GM12892 (cell line): ENCODE results near the gene SMARCE1.

ENCODE experiments used
- DNase-seq: peaks from one replicate; pipeline ENCODE4 v3.0.0; 2011; ENCODE audit not compliant: insufficient read length
- FAIRE-seq: peaks from 2 replicates; lab custom pipeline; 2011; peaks lifted over from hg19 to GRCh38; lab: Jason Lieb, UNC
- POLR2A ChIP-seq: IDR thresholded peaks from 2 replicates; pipeline ENCODE4 v1.6.1; 2011; ENCODE audit warnings: low read depth, low read length, control low read depth
- POLR2AphosphoS5 ChIP-seq: IDR thresholded peaks from 2 replicates; pipeline ENCODE4 v1.6.1; 2011; ENCODE audit warnings: low read depth, low read length, control low read depth
- TAF1 ChIP-seq: IDR thresholded peaks from 2 replicates; pipeline ENCODE4 v1.6.1; 2011; ENCODE audit warnings: low read depth, mild to moderate bottlenecking, control low read depth, low read length, borderline replicate concordance

The SMARCE1 gene

GRCh38 chr17:40615841-40616476 is 31.7 kb downstream of the SMARCE1 start:
- DNase-seq (no peak), FAIRE-seq (peak; percentile 78)
- TF ChIP-seq POLR2AphosphoS5, result no peak
- no peak for TF ChIP-seq TAF1
- no peak for TF ChIP-seq POLR2A

GRCh38 chr17:40615068-40615840 is 32.4 kb downstream of the SMARCE1 start:
- FAIRE-seq, result peak; percentile 21
- DNase-seq, result peak; percentile 51
- no peak for TF ChIP-seq TAF1
- no peak for TF ChIP-seq POLR2A
- TF ChIP-seq POLR2AphosphoS5, result no peak; the same call in 1 of the 2 replicates

- no peak for TF ChIP-seq TAF1
- no peak for TF ChIP-seq POLR2A
- no peak for TF ChIP-seq POLR2AphosphoS5
- FAIRE-seq (peak; percentile 81), DNase-seq (no peak)
These were observed 33.1 kb downstream of the SMARCE1 start for GRCh38 chr17:40614431-40615067.

- FAIRE-seq (no peak), DNase-seq (no peak)
- no peak for TF ChIP-seq TAF1
- no peak for TF ChIP-seq POLR2AphosphoS5
- TF ChIP-seq POLR2A, result no peak
These were observed 34.0 kb downstream of the SMARCE1 start for GRCh38 chr17:40613467-40614154.

- TF ChIP-seq POLR2A, result no peak
- TF ChIP-seq TAF1, result no peak
- FAIRE-seq, result no peak
- no peak for DNase-seq
These were observed 34.9 kb downstream of the SMARCE1 start for GRCh38 chr17:40612599-40613244.

- DNase-seq (no peak), FAIRE-seq (no peak)
- TF ChIP-seq POLR2AphosphoS5 (no peak), TAF1 (no peak), POLR2A (no peak)
These were observed 35.7 kb downstream of the SMARCE1 start for GRCh38 chr17:40611840-40612474.

GRCh38 chr17:40610359-40610758 is 37.3 kb downstream of the SMARCE1 start:
- TF ChIP-seq POLR2AphosphoS5 (no peak), POLR2A (no peak)
- DNase-seq, result no peak
- no peak for FAIRE-seq

- no peak for FAIRE-seq
- TF ChIP-seq TAF1 (no peak), POLR2A (no peak), POLR2AphosphoS5 (no peak)
- no peak for DNase-seq
These were observed 39.5 kb downstream of the SMARCE1 start for GRCh38 chr17:40608061-40608581.

- FAIRE-seq (no peak), DNase-seq (no peak)
- TF ChIP-seq POLR2A, result no peak
- no peak for TF ChIP-seq TAF1
- no peak for TF ChIP-seq POLR2AphosphoS5
These were observed 40.0 kb downstream of the SMARCE1 start for GRCh38 chr17:40607641-40608040.

- TF ChIP-seq POLR2A (no peak), TAF1 (no peak), POLR2AphosphoS5 (no peak)
- FAIRE-seq (no peak), DNase-seq (no peak)
These were observed 40.9 kb downstream of the SMARCE1 start for GRCh38 chr17:40606548-40607353.
